ENCODE measurements around the gene PDE6B.
"Not testable (repeated sequence)": the region's sequence is repeated elsewhere in the genome, so short reads cannot be mapped to it uniquely, and the experiment has no call there.

The PDE6B gene

GRCh38 chr4:637536-638280 is 12.3 kb downstream of the PDE6B start:
- no peak for FAIRE-seq

GRCh38 chr4:642366-642765 is 17.0 kb downstream of the PDE6B start:
- not testable (repeated sequence) for FAIRE-seq

- no peak for FAIRE-seq
Measured at GRCh38 chr4:646460-646859, 21.1 kb downstream of the PDE6B start.

GRCh38 chr4:647481-647880 is 22.1 kb downstream of the PDE6B start:
- FAIRE-seq = no peak

- no peak for FAIRE-seq
Measured at GRCh38 chr4:648579-649292, 23.4 kb downstream of the PDE6B start.

- no peak for FAIRE-seq
Measured at GRCh38 chr4:649293-649625, 23.9 kb downstream of the PDE6B start.

GRCh38 chr4:649751-650310 is 24.5 kb downstream of the PDE6B start:
- no peak for FAIRE-seq

- no peak for FAIRE-seq
Measured at GRCh38 chr4:650461-650860, 25.1 kb downstream of the PDE6B start.

- no peak for FAIRE-seq
Measured at GRCh38 chr4:650951-651883, 25.8 kb downstream of the PDE6B start.

GRCh38 chr4:651884-652642 is 26.7 kb downstream of the PDE6B start:
- no peak for FAIRE-seq

GRCh38 chr4:653080-653821 is 27.9 kb downstream of the PDE6B start:
- no peak for FAIRE-seq

- no peak for FAIRE-seq
Measured at GRCh38 chr4:653831-654502, 28.6 kb downstream of the PDE6B start.

- FAIRE-seq = no peak
Measured at GRCh38 chr4:654503-654845, 29.1 kb downstream of the PDE6B start.

GRCh38 chr4:654871-655463 is 29.6 kb downstream of the PDE6B start:
- FAIRE-seq = no peak

GRCh38 chr4:655464-656151 is 30.2 kb downstream of the PDE6B start:
- no peak for FAIRE-seq

- no peak for FAIRE-seq
Measured at GRCh38 chr4:656436-657337, 31.3 kb downstream of the PDE6B start.

GRCh38 chr4:657338-657833 is 32.0 kb downstream of the PDE6B start:
- FAIRE-seq = no peak

- FAIRE-seq = no peak
Measured at GRCh38 chr4:657834-658667, 32.7 kb downstream of the PDE6B start.

All from G401.6 (cell line).